ENCODE results near the gene PKD2L2.
"Not testable (repeated sequence)": the region's sequence is repeated elsewhere in the genome, so short reads cannot be mapped to it uniquely, and the experiment has no call there.

The PKD2L2 gene

GRCh38 chr5:137856201-137856600 lies 33.1 kb upstream of the PKD2L2 start:
- ChIA-PET POLR2A (no interaction called here), CTCF (no interaction called here)
- DNase-seq (ENCODE audit: low read depth, low spot score): no peak
- no peak overlapping the region for H3K4me3 ChIP-seq (ENCODE audit: low read depth, low read length)
- no peak for TF ChIP-seq CTCF (IDR thresholded peaks at IDR 0.05; ENCODE audit: insufficient read depth, low read length, missing control alignments)

GRCh38 chr5:137856916-137857862 lies 32.1 kb upstream of the PKD2L2 start:
- TF ChIP-seq CTCF (IDR thresholded peaks at IDR 0.05; ENCODE audit: insufficient read depth, low read length, missing control alignments): no peak
- ChIA-PET POLR2A (no interaction called here), CTCF (no interaction called here)
- no peak for DNase-seq (ENCODE audit: low read depth, low spot score)
- H3K4me3 ChIP-seq (ENCODE audit: low read depth, low read length): no peak overlapping the region

GRCh38 chr5:137858223-137858916 lies 30.9 kb upstream of the PKD2L2 start:
- CTCF ChIA-PET: no interaction called here
- POLR2A ChIA-PET: no interaction called here
- no peak for TF ChIP-seq CTCF (IDR thresholded peaks at IDR 0.05; ENCODE audit: insufficient read depth, low read length, missing control alignments)
- no peak overlapping the region for H3K4me3 ChIP-seq (ENCODE audit: low read depth, low read length)
- no peak for DNase-seq (ENCODE audit: low read depth, low spot score)

GRCh38 chr5:137858954-137859353 lies 30.3 kb upstream of the PKD2L2 start:
- POLR2A ChIA-PET: no interaction called here
- CTCF ChIA-PET: no interaction called here

GRCh38 chr5:137862251-137862650 lies 27.0 kb upstream of the PKD2L2 start:
- no peak for DNase-seq (ENCODE audit: low read depth, low spot score)
- ChIA-PET CTCF (no interaction called here), POLR2A (no interaction called here)
- no peak for TF ChIP-seq CTCF (IDR thresholded peaks at IDR 0.05; ENCODE audit: insufficient read depth, low read length, missing control alignments)
- no peak overlapping the region for H3K4me3 ChIP-seq (ENCODE audit: low read depth, low read length)

More at GRCh38 chr5:137858954-137859353, 30.3 kb upstream of the PKD2L2 start:
- no peak for TF ChIP-seq CTCF (IDR thresholded peaks at IDR 0.05; ENCODE audit: insufficient read depth, low read length, missing control alignments)
- H3K4me3 ChIP-seq (ENCODE audit: low read depth, low read length): no peak overlapping the region
- DNase-seq (ENCODE audit: low read depth, low spot score): no peak

- DNase-seq (ENCODE audit: low read depth, low spot score); POLR2A ChIA-PET; CTCF ChIA-PET; H3K4me3 ChIP-seq (ENCODE audit: low read depth, low read length): not testable (repeated sequence)
Measured at GRCh38 chr5:137863653-137864052, 25.6 kb upstream of the PKD2L2 start.

Measured in AG04449 (cell line).